Stimulated activated CD4-positive, alpha-beta T cell treated with anti-CD3 and anti-CD28 coated beads, TNF-alpha, amount 100 ng/mL, for 24 hours (primary cell): ENCODE measurements around the gene MAMDC4.
A peak's percentile ranks its signal among the peaks of the same experiment; 100 is the strongest.
"Not testable (repeated sequence)": the region's sequence is repeated elsewhere in the genome, so short reads cannot be mapped to it uniquely, and the experiment has no call there.

Experiments
- DNase-seq, 3 experiments: peaks; one replicate each; pipeline ENCODE4 v3.0.0-alpha.2; 2020; ENCODE audit warnings: low read depth in 3 of 3

MAMDC4 gene

GRCh38 chr9:136862849-136863622 lies 10.9 kb downstream of the MAMDC4 start:
- no peak for DNase-seq

DNA sequence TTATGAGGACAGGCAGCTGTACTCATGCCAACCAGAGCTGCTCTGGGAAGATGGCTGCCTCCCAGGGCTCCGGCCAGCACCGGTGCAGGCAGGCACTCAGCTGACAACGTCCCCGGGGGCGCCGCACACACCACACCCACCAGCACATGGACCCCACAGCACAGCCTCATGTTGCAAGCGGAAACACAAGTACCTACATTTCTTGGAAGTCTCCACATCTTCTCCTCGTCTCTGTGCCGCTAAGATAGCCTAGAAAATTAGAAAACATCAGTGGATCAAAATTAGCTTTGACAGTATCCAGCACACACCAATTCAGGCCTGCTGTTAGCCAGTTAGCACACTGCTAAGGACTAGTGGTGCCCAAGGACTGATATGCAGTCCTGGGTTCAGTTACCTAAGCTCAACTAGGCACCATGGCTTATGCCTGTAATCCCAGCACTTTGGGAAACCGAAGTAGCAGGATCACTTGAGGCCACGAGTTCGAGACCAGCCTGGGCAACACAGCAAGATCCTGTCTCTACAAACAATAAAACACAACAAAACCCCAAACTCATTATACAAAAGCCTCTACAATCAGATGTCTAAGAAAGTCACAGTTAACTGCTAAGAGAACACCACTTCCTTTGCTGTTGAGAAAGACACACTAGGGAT lies 11.6 kb downstream of the MAMDC4 start:
- no peak for DNase-seq

DNA sequence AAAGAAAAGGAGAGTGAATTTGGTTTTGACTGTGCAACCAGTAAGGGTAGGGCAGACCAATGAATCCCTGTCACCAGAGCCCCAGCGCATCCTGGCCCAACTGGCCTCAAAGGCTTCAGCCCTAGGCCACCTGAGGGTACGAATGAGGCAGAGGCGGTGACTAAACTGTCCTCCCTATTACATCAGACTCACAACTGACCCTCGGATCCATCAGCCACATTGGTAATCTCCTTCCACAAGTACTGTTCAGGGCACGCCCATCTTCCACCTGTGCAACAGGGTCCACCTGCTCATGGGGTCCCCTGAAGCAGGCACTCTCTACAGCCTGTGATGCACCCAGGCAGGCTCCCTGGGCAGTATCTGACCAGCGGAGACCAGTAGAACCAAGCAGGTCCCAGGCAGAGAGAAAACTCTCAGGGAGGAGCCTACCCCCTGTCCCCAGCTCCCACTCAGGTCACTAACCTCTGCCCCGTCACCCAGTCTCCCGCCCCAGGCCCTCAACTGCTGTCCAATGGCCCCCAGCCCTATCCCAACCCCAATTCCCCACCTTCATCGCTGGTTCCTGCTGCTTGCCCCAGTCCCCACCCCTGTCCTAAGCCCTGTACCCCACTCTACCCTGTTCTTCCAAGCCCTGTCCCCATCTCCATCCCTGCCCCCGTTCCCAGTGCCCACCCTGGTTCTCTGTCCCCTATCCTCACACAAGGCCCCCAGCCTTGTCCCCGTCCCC lies 13.1 kb downstream of the MAMDC4 start:
- DNase-seq: no peak

DNA sequence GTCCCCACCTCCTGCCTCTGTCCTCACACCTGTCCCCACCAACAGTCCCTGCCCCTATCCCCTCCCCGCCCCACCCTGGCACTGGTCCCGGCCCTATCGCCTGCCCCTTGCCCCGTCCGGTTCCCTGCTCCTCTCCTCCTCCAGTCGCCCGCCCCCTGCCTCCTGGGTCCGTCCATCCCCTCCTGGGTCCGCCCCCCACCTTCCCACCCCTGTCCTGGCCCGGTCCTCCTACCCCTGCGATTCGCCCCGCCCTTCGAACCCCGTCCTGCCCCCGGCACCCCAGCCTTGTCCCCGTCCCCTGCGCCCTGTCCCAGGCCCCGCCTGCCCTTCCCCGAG lies 13.6 kb downstream of the MAMDC4 start:
- no peak for DNase-seq

DNA sequence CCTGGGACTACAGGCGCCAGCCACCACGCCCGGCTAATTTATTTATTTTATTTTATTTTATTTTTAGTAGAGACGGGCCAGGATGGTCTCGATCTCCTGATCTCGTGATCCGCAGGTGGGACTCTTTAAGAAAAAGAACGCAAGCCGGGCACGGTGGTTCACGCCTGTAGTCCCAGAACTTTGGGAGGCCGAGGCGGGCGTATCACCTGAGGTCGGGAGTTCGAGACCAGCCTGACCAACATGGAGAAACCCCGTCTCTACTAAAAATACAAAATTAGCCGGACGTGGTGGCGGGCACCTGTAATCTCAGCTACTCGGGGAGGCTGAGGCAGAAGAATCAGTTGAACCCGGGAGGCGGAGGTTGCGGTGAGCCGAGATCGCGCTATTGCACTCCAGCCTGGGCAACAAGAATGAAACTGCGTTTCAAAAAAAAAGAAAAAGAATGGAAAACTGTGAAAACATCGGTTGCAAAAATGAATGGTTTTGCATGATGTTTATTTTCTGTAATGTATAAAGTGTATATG lies 14.8 kb downstream of the MAMDC4 start:
- not testable (repeated sequence) for DNase-seq

DNA sequence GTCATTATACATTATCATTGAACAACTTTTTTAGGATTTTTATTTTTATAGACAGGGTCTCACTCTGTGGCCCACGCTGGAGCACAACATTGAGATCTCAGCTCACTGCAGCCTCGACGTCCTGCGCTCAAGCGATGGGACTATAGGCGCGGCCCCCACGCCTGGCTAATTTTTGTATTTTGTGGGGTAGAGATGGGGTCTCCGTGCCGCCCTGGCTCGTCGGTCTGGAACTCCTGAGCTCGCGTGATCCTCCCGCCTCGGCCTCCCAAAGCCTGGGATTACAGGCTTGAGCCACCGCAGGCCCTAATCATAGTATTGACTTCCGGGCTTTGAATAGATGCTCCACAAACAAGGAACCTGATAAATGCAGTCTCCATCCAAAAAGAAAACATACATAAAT lies 15.3 kb downstream of the MAMDC4 start:
- DNase-seq: no peak

- no peak for DNase-seq
Observed at GRCh38 chr9:136867917-136868316, 15.8 kb downstream of the MAMDC4 start.

GRCh38 chr9:136868644-136869043 lies 16.5 kb downstream of the MAMDC4 start:
- DNase-seq: no peak

DNA sequence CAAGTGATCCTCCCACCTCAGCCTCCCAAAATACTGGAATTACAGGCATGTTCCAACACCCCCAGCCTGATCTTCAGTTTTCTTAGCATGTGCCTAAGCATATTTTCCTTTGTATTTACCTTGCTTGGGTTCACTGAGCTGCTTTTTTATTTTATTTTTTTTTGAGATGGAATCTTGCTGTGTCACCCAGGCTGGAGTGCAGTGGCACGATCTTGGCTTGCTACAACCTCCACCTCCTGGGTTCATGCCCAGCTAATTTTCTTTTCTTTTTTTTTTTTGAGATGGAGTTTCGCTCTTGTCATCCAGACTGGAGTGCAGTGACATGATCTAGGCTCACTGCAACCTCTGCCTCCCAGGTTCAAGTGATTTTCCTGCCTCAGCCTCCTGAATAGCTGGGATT lies 17.5 kb downstream of the MAMDC4 start:
- DNase-seq: not testable (repeated sequence)

DNA sequence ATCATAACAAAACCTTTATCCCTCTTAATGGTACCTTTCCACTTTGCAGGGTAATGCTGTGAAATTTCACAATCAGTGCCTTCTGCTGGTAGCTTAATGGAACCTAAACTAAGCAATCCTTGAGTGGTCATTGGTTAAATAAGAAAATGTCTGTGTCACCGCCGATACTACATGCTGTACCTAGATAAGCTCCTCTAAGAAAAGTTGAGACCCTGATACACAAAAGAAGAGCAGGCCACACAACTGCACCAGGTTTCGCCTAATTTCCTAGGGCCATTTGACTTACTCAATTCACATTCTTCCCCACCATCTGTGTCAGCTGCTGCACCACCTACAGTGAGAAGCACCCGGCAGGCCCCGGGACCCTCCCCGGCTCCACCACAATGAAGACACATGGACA lies 23.0 kb downstream of the MAMDC4 start:
- no peak for DNase-seq

GRCh38 chr9:136876476-136876875 lies 24.3 kb downstream of the MAMDC4 start:
- no peak for DNase-seq

GRCh38 chr9:136880651-136881050 lies 28.5 kb downstream of the MAMDC4 start:
- DNase-seq: no peak

DNA sequence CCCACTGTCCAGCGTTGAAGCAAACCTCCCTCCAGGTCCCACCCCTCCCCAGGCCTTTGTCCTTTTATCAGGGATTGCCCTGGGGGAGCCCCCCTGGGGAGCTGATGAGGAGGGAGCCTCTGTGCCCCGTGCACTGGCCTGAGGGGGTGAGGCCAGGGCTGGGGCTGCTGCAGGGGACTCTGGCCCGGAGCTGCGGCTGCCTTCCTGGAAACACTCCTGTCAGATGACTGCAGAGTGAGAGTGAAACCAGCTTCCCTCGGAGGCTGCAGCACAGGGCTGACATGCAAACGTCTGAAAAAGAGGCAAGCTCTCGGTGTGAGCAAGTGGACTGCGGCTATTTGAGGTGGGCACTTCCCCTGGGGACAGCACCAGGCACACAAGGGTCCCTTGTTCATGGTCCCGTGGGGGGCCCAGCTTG lies 29.6 kb downstream of the MAMDC4 start:
- peak in 2 of 3 experiments; percentile 46 to 69 for DNase-seq

DNA sequence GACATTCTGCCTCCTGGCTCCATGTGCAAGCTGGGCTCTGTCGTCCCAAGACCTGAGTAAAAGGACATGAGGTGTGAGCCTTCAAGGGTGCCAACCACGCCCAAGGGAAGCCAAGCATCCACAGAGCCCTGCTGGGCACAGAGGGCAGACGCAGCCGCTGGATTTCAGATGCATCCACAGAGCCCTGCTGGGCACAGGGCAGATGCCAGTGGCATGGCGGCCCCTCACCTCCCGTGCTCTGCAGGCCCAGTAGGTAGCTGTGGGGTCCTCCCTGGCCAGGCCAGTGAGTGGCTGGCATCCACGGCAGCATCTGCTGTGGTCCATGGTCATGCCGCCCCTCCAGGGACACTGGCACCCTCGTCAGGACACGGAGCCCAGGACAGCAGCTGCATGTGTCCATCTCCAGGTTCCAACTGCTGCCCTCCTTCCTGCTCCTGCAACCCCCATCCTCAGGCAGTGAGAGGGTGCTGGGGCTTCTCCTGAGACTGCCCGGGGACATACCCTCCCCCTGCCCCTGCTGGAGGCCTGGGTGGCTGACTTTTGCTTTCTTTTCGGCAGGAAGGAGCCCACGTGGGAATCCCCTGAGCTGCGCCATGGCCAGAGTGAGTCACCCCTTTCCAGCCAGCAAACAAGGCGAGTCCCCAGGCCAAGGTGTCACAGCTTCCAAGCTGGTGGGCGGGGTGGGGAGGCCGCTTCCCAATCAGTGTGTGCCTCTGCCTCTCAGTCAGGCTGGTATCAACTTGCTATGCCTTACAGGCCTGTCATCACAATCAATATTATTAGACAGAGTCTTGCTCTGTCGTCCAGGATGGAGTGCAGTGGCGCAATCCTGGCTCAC lies 30.2 kb downstream of the MAMDC4 start:
- DNase-seq: peak; percentile 81 to 94 (median 86)

GRCh38 chr9:136882947-136883283 lies 30.8 kb downstream of the MAMDC4 start:
- not testable (repeated sequence) for DNase-seq

DNA sequence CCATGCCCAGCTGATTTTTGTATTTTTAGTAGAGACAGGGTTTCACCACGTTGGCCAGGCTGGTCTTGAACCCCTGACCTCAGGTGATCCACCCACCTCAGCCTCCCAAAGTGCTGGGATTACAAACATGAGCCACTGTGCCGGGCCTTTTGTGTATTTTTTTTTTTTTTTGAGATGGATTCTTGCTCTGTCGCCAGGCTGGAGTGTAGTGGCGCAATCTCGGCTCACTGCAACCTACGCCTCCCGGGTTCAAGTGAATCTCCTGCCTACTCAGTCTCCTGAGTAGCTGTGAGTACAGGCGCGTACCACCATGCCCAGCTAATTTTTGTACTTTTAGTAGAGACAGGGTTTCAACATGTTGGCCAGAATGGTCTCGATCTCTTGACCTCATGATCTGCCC lies 31.5 kb downstream of the MAMDC4 start:
- not testable (repeated sequence) for DNase-seq

GRCh38 chr9:136885950-136886578 lies 33.9 kb downstream of the MAMDC4 start, which contains the start of gene TRAF2:
TRAF2 (plus strand) TSS chr9:136886516; CDS start chr9:136898741, 12,225 bp downstream.
- DNase-seq: peak; percentile 93 to 97 (median 93)

- no peak for DNase-seq
Observed at GRCh38 chr9:136886610-136887597, 34.8 kb downstream of the MAMDC4 start.

DNA sequence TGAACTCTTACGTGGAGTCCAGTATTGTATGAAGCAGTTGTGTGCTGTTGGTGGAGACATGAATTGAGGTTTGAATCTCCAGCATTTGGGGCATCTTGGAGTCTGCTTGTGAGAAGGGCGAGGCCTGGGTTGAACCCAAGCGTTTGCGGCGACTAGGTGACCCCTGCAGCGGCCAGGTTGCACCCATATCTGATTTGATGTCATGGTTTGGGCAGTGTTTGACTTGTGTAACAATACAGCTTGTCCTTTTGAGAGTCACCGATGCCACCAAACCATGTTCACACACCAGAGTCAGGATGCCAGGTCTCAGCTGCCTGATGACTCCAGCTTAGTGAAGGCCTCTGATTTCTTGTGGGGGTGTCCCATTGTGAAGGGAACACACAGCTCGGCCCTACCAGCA lies 36.3 kb downstream of the MAMDC4 start:
- DNase-seq: no peak

- no peak for DNase-seq
Observed at GRCh38 chr9:136889858-136890257, 37.7 kb downstream of the MAMDC4 start.
